Activated T-helper 1 cell treated with Interleukin-2 at 50 U/mL for 16 hours (primary cell): Measurements from ENCODE around the gene FAM83D.

ENCODE experiments used
- DNase-seq: peaks from one replicate; pipeline ENCODE4 v3.0.0-alpha.2; 2020; ENCODE audit warnings: low read depth

The FAM83D gene

GRCh38 chr20:38894091-38894847 lies 31.9 kb upstream of the FAM83D start:
- no peak for DNase-seq

- no peak for DNase-seq
Measured at GRCh38 chr20:38895098-38895949, 30.9 kb upstream of the FAM83D start.

- DNase-seq: no peak
Measured at GRCh38 chr20:38896009-38896594, 30.1 kb upstream of the FAM83D start.

GRCh38 chr20:38897267-38897666 lies 28.9 kb upstream of the FAM83D start:
- no peak for DNase-seq

GRCh38 chr20:38900606-38901005 lies 25.6 kb upstream of the FAM83D start:
- no peak for DNase-seq

- DNase-seq: no peak
Measured at GRCh38 chr20:38902601-38903000, 23.6 kb upstream of the FAM83D start.

GRCh38 chr20:38903335-38903734 lies 22.9 kb upstream of the FAM83D start:
- DNase-seq: no peak

GRCh38 chr20:38905375-38905774 lies 20.8 kb upstream of the FAM83D start:
- DNase-seq: no peak

GRCh38 chr20:38907918-38908677 lies 18.1 kb upstream of the FAM83D start:
- no peak for DNase-seq

- DNase-seq: no peak
Measured at GRCh38 chr20:38915355-38915754, 10.9 kb upstream of the FAM83D start.

GRCh38 chr20:38917657-38918056 lies 8.6 kb upstream of the FAM83D start:
- DNase-seq: no peak

GRCh38 chr20:38918172-38918571 lies 8.0 kb upstream of the FAM83D start:
- DNase-seq: no peak

GRCh38 chr20:38919683-38920082 lies 6.5 kb upstream of the FAM83D start:
- DNase-seq: no peak

GRCh38 chr20:38920411-38920810 lies 5.8 kb upstream of the FAM83D start:
- DNase-seq: no peak

GRCh38 chr20:38920851-38921250 lies 5.4 kb upstream of the FAM83D start:
- no peak for DNase-seq

GRCh38 chr20:38924718-38925117 lies 1.5 kb upstream of the FAM83D start:
- DNase-seq: no peak

- no peak for DNase-seq
Measured at GRCh38 chr20:38926934-38927616, 858 bp downstream of the FAM83D start.

- DNase-seq: no peak
Measured at GRCh38 chr20:38927902-38928578, 1.8 kb downstream of the FAM83D start.

GRCh38 chr20:38930242-38930569 lies 4.0 kb downstream of the FAM83D start:
- DNase-seq: no peak

GRCh38 chr20:38931984-38932383 lies 5.8 kb downstream of the FAM83D start:
- no peak for DNase-seq

- DNase-seq: no peak
Measured at GRCh38 chr20:38932457-38933120, 6.4 kb downstream of the FAM83D start.
